Stimulated activated CD4-positive, alpha-beta T cell treated with anti-CD3 and anti-CD28 coated beads, Interleukin-2, amount 100 ng/mL, for 48 hours (primary cell): ENCODE results near the gene MVD.

Experiments used
- DNase-seq, 2 donors: peaks; one replicate each; pipeline ENCODE4 v3.0.0-alpha.2; 2020

Gene MVD

GRCh38 chr16:88662843-88663606 is at the start of gene MVD:
MVD (minus strand) TSS chr16:88663091; CDS start chr16:88663080, 11 bp downstream.
- DNase-seq, result peak; percentile 92 to 94

- DNase-seq, result no peak
These were observed 49.6 kb upstream of the MVD start for GRCh38 chr16:88712362-88712979.

GRCh38 chr16:88711750-88712340 is 49.0 kb upstream of the MVD start:
- DNase-seq, result no peak

- DNase-seq, result no peak
These were observed 47.7 kb upstream of the MVD start for GRCh38 chr16:88710556-88710955.

GRCh38 chr16:88706965-88707826 is 44.3 kb upstream of the MVD start:
- DNase-seq, result no peak

GRCh38 chr16:88706229-88706964 is 43.5 kb upstream of the MVD start, which contains the start of the genes CTU2 and RNF166:
CTU2 (plus strand) TSS chr16:88706503; CDS start chr16:88706531, 28 bp downstream.
RNF166 (minus strand) TSS chr16:88706408; CDS start chr16:88706325, 83 bp downstream.
- DNase-seq, result peak; percentile 92 to 97

GRCh38 chr16:88705801-88706228 is 42.9 kb upstream of the MVD start:
- DNase-seq, result no peak

- no peak for DNase-seq
These were observed 42.3 kb upstream of the MVD start for GRCh38 chr16:88705076-88705684.

GRCh38 chr16:88703486-88704309 is 40.8 kb upstream of the MVD start:
- DNase-seq, result peak; percentile 59 to 64

GRCh38 chr16:88702371-88703210 is 39.7 kb upstream of the MVD start:
- no peak for DNase-seq

- DNase-seq, result no peak
These were observed 38.9 kb upstream of the MVD start for GRCh38 chr16:88701581-88702370.

- peak; percentile 85 to 88 for DNase-seq
These were observed 38.0 kb upstream of the MVD start for GRCh38 chr16:88700636-88701482.

- no peak for DNase-seq
These were observed 37.4 kb upstream of the MVD start for GRCh38 chr16:88700322-88700635.

GRCh38 chr16:88699180-88699579 is 36.3 kb upstream of the MVD start:
- no peak for DNase-seq

- no peak for DNase-seq
These were observed 35.8 kb upstream of the MVD start for GRCh38 chr16:88698646-88699045.

- no peak for DNase-seq
These were observed 35.1 kb upstream of the MVD start for GRCh38 chr16:88697831-88698615.

- no peak for DNase-seq
These were observed 34.4 kb upstream of the MVD start for GRCh38 chr16:88697116-88697830.
